CD1c-positive myeloid dendritic cell (primary cell): ENCODE measurements around the gene FIS1.
"Not testable (repeated sequence)": the region's sequence is repeated elsewhere in the genome, so short reads cannot be mapped to it uniquely, and the experiment has no call there.

Experiments used
- DNase-seq: peaks from one replicate; pipeline ENCODE4 v3.0.0-alpha.2; 2016; ENCODE audit errors: extremely low spot score

FIS1 gene

DNA sequence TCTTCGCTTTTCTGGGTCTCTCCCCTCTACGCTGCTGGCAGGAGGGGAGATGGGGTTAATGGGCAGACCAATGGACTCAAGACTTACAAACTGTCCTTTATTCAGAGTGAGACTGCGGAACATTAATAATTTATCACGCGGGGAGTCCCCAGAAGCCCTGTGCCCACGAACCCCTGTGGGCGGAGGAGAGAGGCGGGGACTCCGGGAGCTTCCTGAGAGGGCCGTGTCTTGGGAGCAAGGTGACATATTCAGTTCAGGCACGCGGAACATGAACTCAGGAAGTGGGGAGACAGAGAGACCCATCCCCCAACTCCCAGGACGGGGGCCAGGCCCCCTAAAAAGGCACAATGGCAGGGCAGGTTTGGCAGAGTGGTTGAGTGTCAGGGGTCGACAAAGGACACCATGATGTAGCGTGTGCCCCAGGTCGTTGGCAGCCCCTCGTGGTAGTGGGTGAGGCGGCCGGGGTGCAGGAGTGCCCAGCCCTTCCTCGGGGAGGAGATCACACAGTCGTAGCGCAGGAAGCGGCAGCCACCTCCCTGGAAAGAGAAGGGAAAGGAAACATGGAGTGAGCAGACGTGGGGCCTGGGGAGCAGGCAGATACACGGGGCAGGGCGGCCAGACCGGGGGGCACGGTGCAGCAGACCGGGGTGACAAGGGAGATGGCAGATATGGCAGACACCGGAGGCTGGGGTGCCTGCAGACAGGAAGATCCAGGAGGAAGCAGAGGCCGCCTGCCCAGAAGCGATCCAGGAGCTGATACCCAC is 38.8 kb downstream of the FIS1 start:
- DNase-seq: no peak

GRCh38 chr7:101203740-101204738 is 40.8 kb downstream of the FIS1 start:
- peak; percentile 68 for DNase-seq

GRCh38 chr7:101202603-101202918 is 42.3 kb downstream of the FIS1 start:
- no peak for DNase-seq

DNA sequence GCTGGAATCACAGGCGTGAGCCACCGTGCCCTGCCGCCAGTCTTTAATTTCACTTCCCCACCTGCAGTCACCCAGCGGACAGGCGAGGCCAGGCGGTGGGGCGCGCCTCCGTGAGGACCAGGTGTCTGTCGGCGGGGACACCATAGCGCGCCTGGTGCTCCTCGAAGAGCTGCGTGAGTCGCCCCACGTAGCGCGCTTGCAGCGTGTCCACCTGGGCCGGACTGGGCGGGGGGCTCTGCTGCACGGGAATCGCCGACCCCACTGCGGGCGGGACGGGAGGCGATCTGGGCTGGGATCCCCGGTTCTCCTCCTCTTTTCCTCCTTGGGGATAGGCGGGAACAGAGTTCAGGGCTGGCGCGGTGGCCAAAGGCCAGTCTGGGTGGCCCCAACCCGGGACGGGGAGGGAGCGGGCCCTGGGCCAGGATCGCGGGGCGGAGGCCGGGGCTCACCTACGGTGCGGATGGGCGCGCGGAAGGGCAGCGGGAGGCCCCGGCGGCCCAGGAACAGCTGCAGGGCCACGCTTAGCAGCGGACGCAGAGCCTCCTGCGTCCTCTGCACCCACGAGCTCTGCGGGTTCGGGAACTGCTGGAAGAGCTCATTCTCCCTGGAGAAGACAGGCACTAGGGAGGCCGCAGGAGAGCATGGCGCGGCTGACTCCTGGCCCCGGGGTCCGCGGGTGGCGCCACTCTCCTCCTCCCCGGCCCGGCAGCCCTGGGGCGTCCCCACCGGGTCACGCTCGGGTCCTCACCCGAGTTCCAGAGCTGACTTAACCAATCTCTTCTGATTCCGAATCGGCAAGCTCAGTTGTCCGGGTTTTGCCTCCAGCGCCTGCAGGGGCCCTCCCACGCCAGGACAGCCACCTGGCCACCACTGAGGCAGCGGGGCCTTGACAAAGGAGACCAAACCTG is 42.9 kb downstream of the FIS1 start:
- no peak for DNase-seq

- DNase-seq: no peak
Observed at GRCh38 chr7:101200862-101201599, 43.9 kb downstream of the FIS1 start, which contains the start of gene MOGAT3. MOGAT3 (minus strand) TSS chr7:101201036; CDS start chr7:101200854, 182 bp downstream.

GRCh38 chr7:101200504-101200861 is 44.4 kb downstream of the FIS1 start:
- DNase-seq: no peak

DNA sequence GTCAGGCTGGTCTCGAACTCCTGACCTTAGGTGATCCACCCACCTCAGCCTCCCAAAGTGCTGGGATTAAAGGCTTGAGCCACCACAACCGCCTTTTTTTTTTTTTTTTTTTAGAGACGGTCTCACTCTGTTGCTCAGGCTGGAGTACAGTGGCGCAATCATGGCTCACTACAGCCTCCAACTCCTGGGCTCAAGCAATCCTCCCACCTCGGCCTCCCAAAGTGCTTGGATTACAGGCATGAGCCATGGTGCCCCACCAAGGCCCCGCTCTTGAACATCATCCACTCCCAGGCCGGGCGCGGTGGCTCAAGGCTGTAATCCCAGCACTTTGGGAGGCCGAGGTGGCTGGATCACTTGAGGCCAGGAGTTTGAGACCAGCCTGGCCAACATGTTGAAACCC is 45.4 kb downstream of the FIS1 start:
- DNase-seq: not testable (repeated sequence)

DNA sequence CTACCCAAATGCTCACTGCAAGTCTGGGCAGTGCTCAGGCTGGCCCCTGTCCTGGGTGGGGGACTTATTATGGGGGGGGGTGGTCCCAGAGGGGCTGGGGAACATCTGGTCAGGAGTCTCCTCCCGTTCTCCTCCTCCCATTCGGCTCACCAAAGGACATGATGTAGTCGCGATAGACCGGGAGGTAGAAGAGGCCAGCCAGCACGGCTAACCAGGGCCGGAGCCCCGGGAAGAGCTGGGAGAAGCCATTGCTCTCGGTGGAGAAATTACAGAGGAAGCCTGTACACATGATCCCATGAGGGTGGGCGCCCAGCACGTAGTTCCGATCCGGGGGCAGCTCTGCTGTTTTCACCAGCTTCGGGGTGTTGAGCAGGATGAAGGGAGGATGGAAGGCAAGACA is 46.4 kb downstream of the FIS1 start:
- no peak for DNase-seq

- no peak for DNase-seq
Observed at GRCh38 chr7:101197991-101198390, 46.9 kb downstream of the FIS1 start.

DNA sequence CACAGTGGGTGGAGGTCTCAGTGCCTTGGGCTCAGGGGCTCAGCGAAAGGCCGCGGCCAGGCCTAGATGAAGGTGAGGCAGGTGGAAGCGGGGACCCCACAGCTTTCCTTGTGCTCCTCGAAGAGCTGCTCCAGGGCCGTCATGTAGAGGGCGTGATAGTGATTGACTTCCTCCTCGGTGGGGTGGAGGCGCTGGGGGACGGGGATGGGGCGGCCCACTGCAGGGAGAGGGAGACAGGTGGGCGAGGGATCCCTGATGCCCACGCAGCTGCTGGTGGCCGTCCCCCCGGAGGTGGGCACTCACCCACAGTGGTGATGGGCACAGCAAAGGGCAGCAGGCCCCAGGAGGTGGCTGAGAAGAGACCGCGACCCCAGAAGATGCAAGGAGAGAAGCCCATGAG is 49.0 kb downstream of the FIS1 start:
- DNase-seq: no peak
